CD8-positive, alpha-beta memory T cell (primary cell): ENCODE measurements around the gene ZSWIM3. TPM values are rescaled to one million over a fixed set of nuclear protein-coding genes. Genes with fewer than 3 reads are reported as not detected.

Source experiments
- CTCF ChIA-PET: fragments of 350-600 bp; sonication (Branson Sonifier 250); formaldehyde crosslinking; loops from one replicate; lab custom pipeline; 2021; ENCODE audit warnings: antibody characterized with exemption; lab: Charles Lee
- POLR2A ChIA-PET: fragments of 350-600 bp; sonication (Branson Sonifier 250); formaldehyde crosslinking; loops from one replicate; lab custom pipeline; 2021; ENCODE audit warnings: antibody characterized with exemption; lab: Charles Lee
- DNase-seq, 5 donors: peaks; one replicate each; pipeline versions ENCODE4 v3.0.0 to v3.0.0-alpha.2; 2020 to 2022; ENCODE audit warnings: mixed read lengths in 1 of 5
- H3K27ac ChIP-seq: one replicate; pipeline ENCODE4 v1.7.0; 2013; ENCODE audit warnings: low read depth, mild to moderate bottlenecking, low read length, moderate library complexity
- H3K27me3 ChIP-seq: 2 replicates; pipeline ENCODE4 v1.7.0; 2013; ENCODE audit warnings: low read length, mild to moderate bottlenecking; ENCODE audit not compliant: insufficient read depth, poor library complexity, severe bottlenecking
- H3K36me3 ChIP-seq: 2 replicates; pipeline ENCODE4 v1.7.0; 2013; ENCODE audit warnings: mild to moderate bottlenecking, low read length, moderate library complexity; ENCODE audit not compliant: insufficient read depth
- H3K4me1 ChIP-seq: 2 replicates; pipeline ENCODE4 v1.7.0; 2013; ENCODE audit warnings: mild to moderate bottlenecking, low read length, moderate library complexity; ENCODE audit not compliant: insufficient read depth
- H3K4me3 ChIP-seq: 2 replicates; pipeline ENCODE4 v1.7.0; 2013; ENCODE audit warnings: mild to moderate bottlenecking, low read length
- H3K9me3 ChIP-seq: 2 replicates; pipeline ENCODE4 v1.7.0; 2013; ENCODE audit warnings: mild to moderate bottlenecking, low read length
- H3K27ac Mint-ChIP-seq, 8 donors: one replicate each; pipeline ENCODE4 v1.8.0; 2020 to 2021; ENCODE audit warnings: mixed read lengths in 8 of 8, mild to moderate bottlenecking in 6 of 8, inconsistent platforms in 3 of 8, moderate library complexity in 3 of 8
- H3K27me3 Mint-ChIP-seq, 2 donors: one replicate each; pipeline ENCODE4 v1.8.0; 2020 to 2021; ENCODE audit warnings: mixed read lengths in 2 of 2, mild to moderate bottlenecking in 1 of 2, moderate library complexity in 1 of 2
- H3K36me3 Mint-ChIP-seq, 3 donors: one replicate each; pipeline ENCODE4 v1.8.0; 2020 to 2021; ENCODE audit warnings: mixed read lengths in 3 of 3, inconsistent platforms in 1 of 3, mild to moderate bottlenecking in 1 of 3
- H3K4me1 Mint-ChIP-seq, 3 donors: one replicate each; pipeline ENCODE4 v1.8.0; 2020 to 2021; ENCODE audit warnings: mixed read lengths in 3 of 3, inconsistent platforms in 1 of 3, mild to moderate bottlenecking in 1 of 3
- H3K4me3 Mint-ChIP-seq, 7 donors: one replicate each; pipeline ENCODE4 v1.8.0; 2020 to 2021; ENCODE audit warnings: mixed read lengths in 7 of 7, mild to moderate bottlenecking in 6 of 7, moderate library complexity in 4 of 7, inconsistent platforms in 2 of 7
- H3K9me3 Mint-ChIP-seq, 5 donors: one replicate each; pipeline ENCODE4 v1.8.0; 2020 to 2022; ENCODE audit warnings: mixed read lengths in 5 of 5, mild to moderate bottlenecking in 3 of 5, moderate library complexity in 2 of 5, inconsistent platforms in 1 of 5
- polyA plus RNA-seq: library from polyadenylated mRNA; unstranded; fragments of 300-500 nt; fragmentation: Illumina TruSeq; gene quantifications from one replicate; pipeline ENCODE4 v1.2.3, GENCODE V29; 2021
- total RNA-seq, 2 experiments: library from RNA; stranded (reverse); gene quantifications; one replicate each; pipeline ENCODE4 v1.2.3, GENCODE V29; 2021

The ZSWIM3 gene
- total and polyA plus RNA-seq, 3 experiments from 2014 or later, result 2.0 to 6.5 (median 5.9) TPM

GRCh38 chr20:45910670-45911485 lies 53.5 kb downstream of the ZSWIM3 start:
- Histone ChIP-seq H3K27me3 (no peaks in the 10 kb centered on the region), H3K4me3 (peak overlapping the region; percentile 81), H3K4me1 (peaks cover 13% of the 10 kb centered on the region), H3K36me3 (no peaks in the 10 kb centered on the region), H3K27ac (peak overlapping the region; percentile 39), H3K9me3 (no peaks in the 10 kb centered on the region)
- H3K27me3 Mint-ChIP-seq, result peaks cover 9 to 20% of the 10 kb centered on the region in 2 donors
- peaks cover 13 to 20% (median 15%) of the 10 kb centered on the region in 3 donors for H3K4me1 Mint-ChIP-seq
- CTCF ChIA-PET, result no interaction called here
- H3K27ac Mint-ChIP-seq, result peak overlapping the region; percentile 60 to 94 (median 85)
- no peaks in the 10 kb centered on the region for H3K36me3 Mint-ChIP-seq
- peak overlapping the region; percentile 69 to 92 (median 86) for H3K4me3 Mint-ChIP-seq
- DNase-seq, result peak; percentile 82 to 90 (median 85)
- POLR2A ChIA-PET, result interaction anchor here (0.6 to 3.4 kb wide), 5 partner anchors 22 to 53 kb away, joined by 3 to 19 read pairs (median 5); partner anchors contain the start of genes PCIF1 and ZSWIM1
- no peaks in the 10 kb centered on the region for H3K9me3 Mint-ChIP-seq

DNA sequence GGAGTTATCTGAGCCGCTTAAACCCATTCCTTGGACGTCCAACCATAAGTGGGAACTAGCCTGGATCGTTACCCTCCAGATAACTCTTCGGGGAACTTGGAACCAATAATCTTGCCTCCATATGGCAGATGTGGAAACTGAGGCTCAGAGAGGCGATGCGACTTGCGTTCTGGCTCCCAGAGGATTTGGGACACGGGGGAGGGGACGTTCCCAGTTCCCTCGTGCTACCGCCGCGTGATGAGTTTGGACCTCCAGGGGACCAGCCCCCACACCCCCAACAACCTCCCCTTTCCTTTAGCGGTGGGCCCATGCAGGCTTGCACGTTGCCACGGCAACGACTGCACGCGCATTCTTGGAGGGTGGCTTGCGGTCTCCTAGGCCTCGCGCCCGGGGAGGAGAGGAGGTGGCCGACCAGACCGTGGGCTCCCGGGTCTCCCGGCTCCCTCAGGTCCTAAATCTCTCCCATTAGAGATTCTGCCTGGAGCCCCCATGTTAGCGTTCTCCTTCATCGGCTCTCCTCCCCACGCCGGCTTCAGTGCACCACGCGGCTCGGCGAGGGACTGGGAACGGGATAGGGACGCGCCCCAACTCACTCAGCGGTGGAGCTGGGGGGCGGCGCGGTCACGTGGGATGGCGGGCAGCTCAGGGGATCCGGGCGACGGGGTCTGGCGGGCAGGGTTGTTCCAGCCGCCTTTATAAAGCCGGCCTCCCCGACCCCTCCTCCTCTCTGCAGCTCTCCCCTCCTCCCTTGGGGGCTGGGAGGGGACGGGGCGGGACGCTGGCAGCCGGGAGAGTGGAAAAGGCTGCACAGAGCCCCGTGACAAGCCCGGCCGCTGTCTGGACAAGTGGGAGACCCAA lies 54.3 kb downstream of the ZSWIM3 start, which contains the start of gene PLTP:
PLTP (minus strand) TSS at position 670 of the 858 bp plus-strand sequence. CDS start 703 bp downstream, outside the sequence.
- ChIA-PET CTCF (interaction anchor here (0.7 to 1.2 kb wide), 2 partner anchors 10 to 22 kb away, joined by 3 read pairs; no protein-coding TSS in a partner anchor), POLR2A (interaction anchor here (3.4 kb wide), 1 partner anchor 23 kb away, joined by 19 read pairs; the partner anchor contains the start of gene PCIF1)
- Histone ChIP-seq H3K4me1 (peaks cover 13% of the 10 kb centered on the region), H3K27me3 (no peaks in the 10 kb centered on the region), H3K4me3 (peak within 1 kb of the TSS; percentile 81), H3K9me3 (no peaks in the 10 kb centered on the region), H3K36me3 (no peaks in the 10 kb centered on the region), H3K27ac (peak within 1 kb of the TSS; percentile 39)
- no peaks in the 10 kb centered on the region for H3K9me3 Mint-ChIP-seq
- peak within 1 kb of the TSS; percentile 69 to 92 (median 86) for H3K4me3 Mint-ChIP-seq
- H3K36me3 Mint-ChIP-seq, result no peaks in the 10 kb centered on the region
- H3K27me3 Mint-ChIP-seq, result peaks cover 15 to 24% of the 10 kb centered on the region in 2 donors
- peak within 1 kb of the TSS; percentile 29 to 94 (median 84) for H3K27ac Mint-ChIP-seq
- H3K4me1 Mint-ChIP-seq, result peaks cover 13 to 20% (median 15%) of the 10 kb centered on the region in 3 donors
- DNase-seq, result peak in 4 of 5 donors; percentile 39 to 76 (median 50)

DNA sequence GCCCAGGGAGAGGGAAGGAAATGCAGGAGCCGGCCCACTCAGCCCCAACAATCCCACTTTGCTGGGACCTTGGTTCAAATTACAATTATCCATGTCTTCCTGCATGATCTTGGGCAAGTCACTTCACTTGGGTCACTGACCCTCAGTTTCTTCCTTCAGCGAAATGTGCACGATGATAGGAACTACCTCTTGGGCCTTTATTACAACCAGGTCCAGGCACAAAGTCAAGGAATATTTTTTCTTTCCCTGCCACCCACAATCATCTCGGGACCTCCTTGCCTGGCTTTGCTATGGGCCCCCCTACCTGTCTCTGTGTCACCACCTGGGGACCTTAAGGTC lies 54.9 kb downstream of the ZSWIM3 start:
- Mint-ChIP-seq H3K4me1 (peaks cover 13 to 20% (median 15%) of the 10 kb centered on the region in 3 donors), H3K9me3 (no peaks in the 10 kb centered on the region), H3K36me3 (no peaks in the 10 kb centered on the region), H3K4me3 (peak overlapping the region; percentile 29 to 91 (median 59)), H3K27me3 (peaks cover 18 to 24% of the 10 kb centered on the region in 2 donors), H3K27ac (no peak overlapping the region)
- no peak overlapping the region for H3K4me3 ChIP-seq
- H3K4me1 ChIP-seq, result peaks cover 13% of the 10 kb centered on the region
- POLR2A ChIA-PET, result no interaction called here
- CTCF ChIA-PET, result interaction anchor here (0.7 to 1.2 kb wide), 2 partner anchors 10 to 21 kb away, joined by 3 read pairs; no protein-coding TSS in a partner anchor
- H3K9me3 ChIP-seq, result no peaks in the 10 kb centered on the region
- no peaks in the 10 kb centered on the region for H3K27me3 ChIP-seq
- H3K27ac ChIP-seq, result no peak overlapping the region
- no peak for DNase-seq
- no peaks in the 10 kb centered on the region for H3K36me3 ChIP-seq

DNA sequence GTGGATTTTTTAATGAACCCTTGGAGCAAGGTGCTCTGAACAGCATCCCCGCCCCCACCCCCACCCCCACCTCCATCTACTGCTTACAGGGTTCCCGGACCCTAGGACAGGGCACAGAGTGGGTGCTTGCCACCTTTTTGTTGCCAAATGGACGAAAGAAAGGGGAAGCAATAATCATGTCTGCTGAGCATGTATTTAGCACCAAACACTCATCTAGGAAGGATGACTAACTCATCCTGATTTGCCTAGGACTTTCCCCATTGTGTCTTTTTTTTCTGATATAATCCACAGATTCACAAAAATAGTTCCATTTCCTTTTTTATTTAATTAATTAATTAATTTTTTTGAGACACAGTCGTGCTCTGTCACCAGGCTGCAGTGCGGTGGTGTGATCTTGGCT lies 55.7 kb downstream of the ZSWIM3 start:
- Histone ChIP-seq H3K27me3 (no peaks in the 10 kb centered on the region), H3K36me3 (no peaks in the 10 kb centered on the region), H3K4me1 (peaks cover 13% of the 10 kb centered on the region), H3K9me3 (no peaks in the 10 kb centered on the region), H3K4me3 (no peak overlapping the region), H3K27ac (no peak overlapping the region)
- POLR2A ChIA-PET, result no interaction called here
- CTCF ChIA-PET, result no interaction called here
- Mint-ChIP-seq H3K9me3 (no peaks in the 10 kb centered on the region), H3K4me3 (peak overlapping the region in 4 of 7 donors; percentile 31 to 59 (median 36)), H3K36me3 (no peaks in the 10 kb centered on the region), H3K27me3 (peaks cover 21 to 24% of the 10 kb centered on the region in 2 donors), H3K4me1 (peaks cover 13 to 20% (median 15%) of the 10 kb centered on the region in 3 donors), H3K27ac (no peak overlapping the region)
- DNase-seq, result no peak

GRCh38 chr20:45917790-45918141 lies 60.4 kb downstream of the ZSWIM3 start:
- POLR2A ChIA-PET, result no interaction called here
- no peak for DNase-seq
- no peak overlapping the region for H3K4me3 Mint-ChIP-seq
- Histone ChIP-seq H3K27ac (no peak overlapping the region), H3K4me1 (no peaks in the 10 kb centered on the region), H3K9me3 (no peaks in the 10 kb centered on the region), H3K4me3 (no peak overlapping the region), H3K27me3 (no peaks in the 10 kb centered on the region), H3K36me3 (no peaks in the 10 kb centered on the region)
- no peak overlapping the region for H3K27ac Mint-ChIP-seq
- no peaks in the 10 kb centered on the region for H3K4me1 Mint-ChIP-seq
- no peaks in the 10 kb centered on the region for H3K9me3 Mint-ChIP-seq
- CTCF ChIA-PET, result no interaction called here
- H3K27me3 Mint-ChIP-seq, result peaks cover 24 to 44% of the 10 kb centered on the region in 2 donors
- H3K36me3 Mint-ChIP-seq, result peaks cover 0 to 3% (median 0%) of the 10 kb centered on the region in 3 donors

GRCh38 chr20:45918182-45918737 lies 60.8 kb downstream of the ZSWIM3 start:
- DNase-seq, result no peak
- Mint-ChIP-seq H3K4me1 (no peaks in the 10 kb centered on the region), H3K9me3 (no peaks in the 10 kb centered on the region), H3K27me3 (peaks cover 24 to 44% of the 10 kb centered on the region in 2 donors), H3K27ac (no peak overlapping the region), H3K4me3 (no peak overlapping the region), H3K36me3 (peaks cover 0 to 3% (median 0%) of the 10 kb centered on the region in 3 donors)
- no peak overlapping the region for H3K4me3 ChIP-seq
- H3K36me3 ChIP-seq, result no peaks in the 10 kb centered on the region
- H3K4me1 ChIP-seq, result no peaks in the 10 kb centered on the region
- H3K27me3 ChIP-seq, result no peaks in the 10 kb centered on the region
- POLR2A ChIA-PET, result no interaction called here
- no peaks in the 10 kb centered on the region for H3K9me3 ChIP-seq
- no peak overlapping the region for H3K27ac ChIP-seq
- CTCF ChIA-PET, result interaction anchor here (1.3 kb wide), 1 partner anchor 15 kb away, joined by 5 read pairs; the partner anchor contains the start of gene PCIF1

- Histone ChIP-seq H3K9me3 (no peaks in the 10 kb centered on the region), H3K27me3 (no peaks in the 10 kb centered on the region), H3K27ac (no peak overlapping the region), H3K36me3 (no peaks in the 10 kb centered on the region), H3K4me3 (no peak overlapping the region), H3K4me1 (no peaks in the 10 kb centered on the region)
- no peak overlapping the region for H3K27ac Mint-ChIP-seq
- peaks cover 24 to 44% of the 10 kb centered on the region in 2 donors for H3K27me3 Mint-ChIP-seq
- no peak overlapping the region for H3K4me3 Mint-ChIP-seq
- no peaks in the 10 kb centered on the region for H3K9me3 Mint-ChIP-seq
- POLR2A ChIA-PET, result interaction anchor here (0.6 kb wide), 1 partner anchor 28 kb away, joined by 3 read pairs; the partner anchor contains the start of genes CTSA and NEURL2
- no peak for DNase-seq
- no peaks in the 10 kb centered on the region for H3K4me1 Mint-ChIP-seq
- peaks cover 0 to 3% (median 0%) of the 10 kb centered on the region in 3 donors for H3K36me3 Mint-ChIP-seq
- CTCF ChIA-PET, result interaction anchor here (1.3 to 1.5 kb wide), 2 partner anchors 9 to 15 kb away, joined by 4 to 5 read pairs; partner anchors contain the start of gene PCIF1
Measured at GRCh38 chr20:45918779-45919537, 61.5 kb downstream of the ZSWIM3 start.
